ENCODE measurements around the gene EHMT2.
"Not testable (repeated sequence)": the region's sequence is repeated elsewhere in the genome, so short reads cannot be mapped to it uniquely, and the experiment has no call there.

The EHMT2 gene

DNA sequence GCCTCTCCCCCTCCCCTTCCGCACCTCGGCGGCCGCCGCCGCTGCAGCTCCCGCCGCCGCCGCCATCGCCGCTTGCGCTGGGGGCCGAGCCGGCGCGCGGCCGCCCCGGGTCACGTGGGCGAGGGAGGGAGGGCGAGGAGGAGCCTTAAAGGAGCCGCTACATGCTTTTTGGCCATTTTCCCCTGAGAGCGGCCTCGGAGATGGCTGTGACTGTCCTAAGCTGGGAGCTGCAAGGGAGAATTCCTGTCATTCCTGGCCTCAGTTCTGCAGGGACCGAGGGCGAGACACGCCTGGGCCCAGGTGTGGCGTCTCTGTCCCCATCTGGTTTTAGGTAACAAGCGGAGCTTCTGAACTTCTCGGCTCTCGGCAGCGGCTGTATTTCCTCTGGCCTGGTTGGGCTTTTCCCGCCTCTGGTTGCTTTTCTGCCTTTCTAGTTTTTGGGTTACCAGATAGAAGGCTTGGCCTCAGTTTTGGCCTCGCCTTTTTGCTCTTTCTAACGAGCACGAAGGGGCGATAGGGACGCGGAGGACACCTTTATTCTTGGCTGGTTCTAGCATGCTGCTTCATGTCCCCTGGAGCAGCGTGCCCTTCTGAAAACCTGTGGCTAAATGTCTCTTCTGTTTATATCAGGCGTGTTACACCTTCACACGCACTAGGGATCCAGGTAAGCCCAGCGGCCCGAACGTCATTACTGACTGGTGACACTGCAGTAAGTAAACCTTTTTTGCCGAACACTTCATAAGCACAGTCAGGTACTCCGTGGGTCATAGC is at the start of gene EHMT2:
TSS of gene EHMT2 (minus strand) at position 87 of the 771 bp plus-strand sequence. CDS start at position 66, 21 bp downstream.
- DNase-seq: peak; percentile 66 to 85 (median 79)

DNA sequence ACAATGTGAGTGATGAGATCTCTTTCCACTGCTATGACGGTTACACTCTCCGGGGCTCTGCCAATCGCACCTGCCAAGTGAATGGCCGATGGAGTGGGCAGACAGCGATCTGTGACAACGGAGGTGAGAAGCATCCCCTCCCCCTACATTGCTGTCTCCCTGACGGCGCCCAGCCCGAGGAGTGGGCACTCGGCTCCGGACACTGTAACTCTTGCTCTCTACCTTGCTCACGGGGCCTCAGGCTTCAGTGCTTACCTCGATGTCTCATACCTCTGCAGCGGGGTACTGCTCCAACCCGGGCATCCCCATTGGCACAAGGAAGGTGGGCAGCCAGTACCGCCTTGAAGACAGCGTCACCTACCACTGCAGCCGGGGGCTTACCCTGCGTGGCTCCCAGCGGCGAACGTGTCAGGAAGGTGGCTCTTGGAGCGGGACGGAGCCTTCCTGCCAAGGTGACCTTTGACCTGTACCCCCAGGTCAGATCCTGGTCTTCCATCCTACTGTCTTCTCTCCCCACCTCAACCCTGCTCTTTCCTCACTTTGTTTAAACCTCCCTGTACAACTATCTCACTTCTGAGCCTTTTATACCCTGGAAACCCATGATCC is 49.7 kb upstream of the EHMT2 start:
- DNase-seq: no peak

DNA sequence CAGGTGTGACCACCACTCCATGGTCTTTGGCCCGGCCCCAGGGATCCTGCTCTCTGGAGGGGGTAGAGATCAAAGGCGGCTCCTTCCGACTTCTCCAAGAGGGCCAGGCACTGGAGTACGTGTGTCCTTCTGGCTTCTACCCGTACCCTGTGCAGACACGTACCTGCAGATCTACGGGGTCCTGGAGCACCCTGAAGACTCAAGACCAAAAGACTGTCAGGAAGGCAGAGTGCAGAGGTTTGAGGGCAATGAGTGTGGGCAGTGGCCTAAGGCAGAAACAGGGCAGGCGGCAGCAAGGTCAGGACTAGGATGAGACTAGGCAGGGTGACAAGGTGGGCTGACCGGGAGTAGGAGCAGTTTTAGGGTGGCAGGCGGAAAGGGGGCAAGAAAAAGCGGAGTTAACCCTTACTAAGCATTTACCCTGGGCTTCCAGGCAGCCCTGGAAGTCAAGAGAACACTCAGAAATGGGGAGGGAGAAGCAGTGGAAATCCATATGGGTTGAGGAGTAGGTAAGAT is 48.9 kb upstream of the EHMT2 start:
- DNase-seq: no peak

DNA sequence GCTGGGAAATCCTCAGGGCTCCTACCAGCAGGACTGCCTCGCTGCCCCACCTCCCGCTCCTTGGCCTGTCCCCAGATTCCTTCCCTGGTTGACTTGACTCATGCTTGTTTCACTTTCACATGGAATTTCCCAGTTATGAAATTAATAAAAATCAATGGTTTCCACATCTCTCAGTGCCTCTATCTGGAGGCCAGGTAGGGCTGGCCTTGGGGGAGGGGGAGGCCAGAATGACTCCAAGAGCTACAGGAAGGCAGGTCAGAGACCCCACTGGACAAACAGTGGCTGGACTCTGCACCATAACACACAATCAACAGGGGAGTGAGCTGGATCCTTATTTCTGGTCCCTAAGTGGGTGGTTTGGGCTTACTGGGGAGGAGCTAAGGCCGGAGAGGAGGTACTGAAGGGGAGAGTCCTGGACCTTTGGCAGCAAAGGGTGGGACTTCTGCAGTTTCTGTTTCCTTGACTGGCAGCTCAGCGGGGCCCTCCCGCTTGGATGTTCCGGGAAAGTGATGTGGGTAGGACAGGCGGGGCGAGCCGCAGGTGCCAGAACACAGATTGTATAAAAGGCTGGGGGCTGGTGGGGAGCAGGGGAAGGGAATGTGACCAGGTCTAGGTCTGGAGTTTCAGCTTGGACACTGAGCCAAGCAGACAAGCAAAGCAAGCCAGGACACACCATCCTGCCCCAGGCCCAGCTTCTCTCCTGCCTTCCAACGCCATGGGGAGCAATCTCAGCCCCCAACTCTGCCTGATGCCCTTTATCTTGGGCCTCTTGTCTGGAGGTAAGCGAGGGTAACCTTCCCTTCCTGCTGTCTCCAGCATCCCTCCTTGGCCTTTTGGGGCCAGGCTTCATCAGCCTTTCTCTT is 48.2 kb upstream of the EHMT2 start, which contains the start of gene CFB:
TSS of gene CFB (plus strand) at position 589 of the 863 bp plus-strand sequence. CDS start at position 716, 127 bp downstream.
- DNase-seq: no peak

DNA sequence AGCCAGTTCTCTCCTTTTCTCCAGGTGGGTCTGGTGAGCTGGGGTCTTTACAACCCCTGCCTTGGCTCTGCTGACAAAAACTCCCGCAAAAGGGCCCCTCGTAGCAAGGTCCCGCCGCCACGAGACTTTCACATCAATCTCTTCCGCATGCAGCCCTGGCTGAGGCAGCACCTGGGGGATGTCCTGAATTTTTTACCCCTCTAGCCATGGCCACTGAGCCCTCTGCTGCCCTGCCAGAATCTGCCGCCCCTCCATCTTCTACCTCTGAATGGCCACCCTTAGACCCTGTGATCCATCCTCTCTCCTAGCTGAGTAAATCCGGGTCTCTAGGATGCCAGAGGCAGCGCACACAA is 47.6 kb upstream of the EHMT2 start:
- no peak for DNase-seq

DNA sequence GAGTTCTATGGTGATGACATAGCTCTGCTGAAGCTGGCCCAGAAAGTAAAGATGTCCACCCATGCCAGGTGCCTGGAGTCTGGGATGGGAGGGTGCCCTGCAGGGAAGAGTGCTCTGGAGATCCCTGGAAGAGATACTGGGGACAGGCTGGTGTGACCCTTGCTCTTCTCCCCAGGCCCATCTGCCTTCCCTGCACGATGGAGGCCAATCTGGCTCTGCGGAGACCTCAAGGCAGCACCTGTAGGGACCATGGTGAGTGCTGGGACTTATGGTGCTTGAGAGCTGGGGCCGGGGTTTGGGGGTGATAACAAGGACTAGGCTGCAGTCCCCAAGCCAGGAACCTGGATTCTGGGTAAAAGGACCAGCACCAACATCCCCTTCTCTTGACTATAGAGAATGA is 46.2 kb upstream of the EHMT2 start:
- DNase-seq: no peak

DNA sequence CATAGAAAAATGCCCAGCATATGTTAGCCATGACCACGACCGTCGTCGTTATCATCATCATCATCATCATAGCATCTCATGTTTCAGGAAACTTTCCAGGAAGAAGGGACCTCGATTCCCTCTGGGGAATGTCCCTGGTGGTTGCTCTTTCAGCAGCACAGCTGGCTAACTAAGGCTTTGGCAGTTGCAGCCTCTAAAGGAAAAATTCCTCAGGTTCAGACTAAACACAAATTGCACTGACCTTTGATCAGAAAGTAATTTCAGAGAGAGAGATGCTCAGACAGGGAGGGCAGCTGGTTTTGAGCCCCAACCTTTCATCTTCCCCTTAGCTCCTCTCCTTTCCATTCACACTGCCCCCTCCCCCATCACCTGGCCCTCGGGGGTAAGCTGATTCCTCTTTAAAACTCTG is 42.8 kb upstream of the EHMT2 start:
- no peak for DNase-seq

DNA sequence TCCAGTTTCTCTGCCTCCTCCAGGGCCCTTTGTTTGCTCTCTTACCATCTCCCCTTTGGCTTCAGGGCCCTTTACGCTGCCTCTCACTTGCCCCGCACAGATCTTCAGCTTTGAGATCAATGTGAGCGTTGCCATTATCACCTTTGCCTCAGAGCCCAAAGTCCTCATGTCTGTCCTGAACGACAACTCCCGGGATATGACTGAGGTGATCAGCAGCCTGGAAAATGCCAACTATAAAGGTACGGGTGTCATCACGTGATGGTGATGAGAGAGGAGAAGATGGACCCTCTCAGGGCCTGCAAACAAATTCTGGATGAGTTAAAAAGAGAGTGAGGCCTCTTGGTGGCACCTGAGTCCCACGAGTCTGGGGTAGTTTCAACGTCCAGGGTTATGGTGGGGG is 38.3 kb upstream of the EHMT2 start:
- no peak for DNase-seq

DNA sequence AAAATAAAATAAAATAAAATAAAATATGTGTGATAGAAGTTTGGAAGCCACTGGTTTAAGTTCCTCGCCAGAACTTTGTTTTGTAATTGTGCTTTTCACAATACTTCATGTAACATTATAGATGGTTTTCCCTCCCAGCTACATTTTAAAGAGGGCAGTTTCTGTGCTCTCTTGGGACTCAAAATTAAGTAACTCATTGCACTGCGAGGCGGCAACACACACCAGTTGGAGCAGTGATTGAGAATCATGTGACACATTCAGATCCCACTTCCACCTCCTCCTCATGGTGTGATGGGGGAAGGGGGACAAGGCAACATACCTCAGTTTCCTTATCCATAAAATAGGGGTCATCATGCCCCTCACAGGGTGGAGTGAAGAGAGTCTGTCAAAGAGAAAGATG is 37.5 kb upstream of the EHMT2 start:
- no peak for DNase-seq

DNA sequence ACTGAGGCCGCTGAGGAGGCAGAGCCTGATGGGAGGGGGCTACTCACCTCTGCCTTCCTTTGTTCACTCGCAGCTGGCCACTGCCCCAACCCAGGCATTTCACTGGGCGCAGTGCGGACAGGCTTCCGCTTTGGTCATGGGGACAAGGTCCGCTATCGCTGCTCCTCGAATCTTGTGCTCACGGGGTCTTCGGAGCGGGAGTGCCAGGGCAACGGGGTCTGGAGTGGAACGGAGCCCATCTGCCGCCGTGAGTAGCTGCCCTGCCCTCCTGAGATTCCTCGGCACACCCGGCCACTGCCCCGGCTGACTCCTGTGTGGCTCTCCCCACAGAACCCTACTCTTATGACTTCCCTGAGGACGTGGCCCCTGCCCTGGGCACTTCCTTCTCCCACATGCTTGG is 36.0 kb upstream of the EHMT2 start:
- DNase-seq: no peak

DNA sequence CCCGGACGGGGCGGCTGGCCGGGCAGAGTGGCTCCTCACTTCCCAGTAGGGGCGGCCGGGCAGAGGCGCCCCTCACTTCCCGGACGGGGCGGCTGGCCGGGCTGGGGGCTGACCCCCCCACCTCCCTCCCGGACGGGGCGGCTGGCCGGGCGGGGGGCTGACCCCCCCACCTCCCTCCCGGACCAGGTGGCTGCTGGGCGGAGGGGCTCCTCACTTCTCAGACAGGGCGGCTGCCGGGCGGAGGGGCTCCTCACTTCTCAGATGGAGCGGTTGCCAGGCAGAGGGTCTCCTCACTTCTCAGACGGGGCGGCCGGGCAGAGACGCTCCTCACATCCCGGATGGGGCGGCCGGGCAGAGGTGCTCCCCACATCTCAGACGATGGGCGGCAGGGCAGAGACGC is 34.6 kb upstream of the EHMT2 start:
- DNase-seq: not testable (repeated sequence)

DNA sequence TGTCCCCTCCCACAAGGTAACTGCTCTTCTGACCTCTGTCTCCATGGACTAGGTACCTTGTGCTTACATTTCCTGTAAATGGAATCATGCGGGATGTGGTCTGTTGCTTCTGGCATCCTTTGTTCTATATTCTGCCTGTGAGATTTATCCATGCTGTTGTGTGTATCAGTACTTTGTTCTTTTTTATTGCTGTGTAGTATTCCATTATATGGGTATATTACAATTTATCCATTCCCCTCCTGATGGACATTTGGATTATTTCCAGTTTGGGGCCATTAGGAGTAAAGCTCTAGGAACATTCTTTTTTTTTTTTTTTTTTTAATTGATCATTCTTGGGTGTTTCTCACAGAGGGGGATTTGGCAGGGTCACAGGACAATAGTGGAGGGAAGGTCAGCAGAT is 33.5 kb upstream of the EHMT2 start:
- DNase-seq: no peak

DNA sequence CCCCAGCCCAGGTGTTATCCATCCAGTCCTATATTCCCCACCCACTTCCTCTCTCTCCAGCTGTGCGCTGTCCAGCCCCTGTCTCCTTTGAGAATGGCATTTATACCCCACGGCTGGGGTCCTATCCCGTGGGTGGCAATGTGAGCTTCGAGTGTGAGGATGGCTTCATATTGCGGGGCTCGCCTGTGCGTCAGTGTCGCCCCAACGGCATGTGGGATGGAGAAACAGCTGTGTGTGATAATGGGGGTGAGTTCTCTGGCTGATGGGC is 31.1 kb upstream of the EHMT2 start:
- no peak for DNase-seq

DNA sequence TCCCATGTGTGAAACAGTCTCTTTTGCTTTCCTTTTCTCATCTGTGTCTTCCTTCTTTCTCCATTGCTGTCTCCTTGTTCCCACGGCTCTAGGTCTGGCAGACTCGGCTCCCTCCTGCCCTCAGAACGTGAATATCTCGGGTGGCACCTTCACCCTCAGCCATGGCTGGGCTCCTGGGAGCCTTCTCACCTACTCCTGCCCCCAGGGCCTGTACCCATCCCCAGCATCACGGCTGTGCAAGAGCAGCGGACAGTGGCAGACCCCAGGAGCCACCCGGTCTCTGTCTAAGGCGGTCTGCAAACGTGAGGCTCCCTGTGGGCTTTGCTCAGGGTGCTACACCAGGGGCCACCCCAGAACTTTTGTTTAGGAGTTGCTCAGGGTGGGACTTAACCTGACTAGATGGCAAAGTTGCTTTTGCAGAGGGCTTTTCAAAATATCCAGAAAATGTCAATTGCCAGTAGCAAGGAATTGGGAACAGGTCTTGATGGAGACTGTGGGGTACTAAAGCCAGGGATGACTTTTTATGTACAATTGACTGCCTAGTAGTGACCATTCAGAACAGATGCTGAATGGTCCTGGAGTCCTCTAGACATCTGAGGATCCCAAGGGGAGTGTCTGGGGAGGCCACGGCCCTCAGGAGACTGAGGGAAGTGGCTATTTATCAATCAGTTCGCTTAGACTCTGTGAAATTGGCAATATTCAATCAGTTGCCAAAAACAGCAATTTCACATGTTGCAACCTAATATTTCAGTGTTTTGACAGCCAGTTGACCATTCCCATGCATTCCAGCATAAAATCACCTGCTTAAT is 30.6 kb upstream of the EHMT2 start:
- no peak for DNase-seq

DNA sequence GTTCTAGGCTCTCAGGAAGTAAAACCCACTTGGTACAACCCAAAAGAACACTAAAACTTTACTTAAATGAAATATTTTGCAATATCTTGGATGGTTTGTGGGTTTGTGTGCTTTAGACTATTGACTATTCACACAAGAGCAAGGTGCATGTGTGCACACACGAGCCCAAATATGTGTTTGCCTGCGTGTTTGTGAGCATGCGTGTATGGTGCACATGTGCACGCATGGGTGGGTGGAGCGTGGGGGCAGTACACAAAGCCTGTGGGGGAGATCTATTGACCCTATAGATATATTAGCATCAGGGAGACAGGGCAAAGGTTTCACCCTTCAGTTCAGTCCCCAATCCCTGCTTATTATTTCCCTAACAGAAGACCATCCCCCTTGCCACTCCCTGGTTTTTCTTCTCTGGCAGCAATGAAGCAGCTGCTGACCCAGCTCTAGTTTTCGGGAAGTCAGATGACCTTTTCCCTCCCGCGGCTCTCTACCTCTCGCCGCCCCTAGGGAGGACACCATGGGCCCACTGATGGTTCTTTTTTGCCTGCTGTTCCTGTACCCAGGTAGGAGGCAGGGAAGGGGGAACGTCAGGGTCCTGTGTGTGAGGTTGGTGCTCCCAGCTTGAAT is 29.9 kb upstream of the EHMT2 start, which contains the start of gene C2:
TSS of gene C2 (plus strand) at position 476 of the 621 bp plus-strand sequence. CDS start at position 512, 36 bp downstream.
- no peak for DNase-seq

DNA sequence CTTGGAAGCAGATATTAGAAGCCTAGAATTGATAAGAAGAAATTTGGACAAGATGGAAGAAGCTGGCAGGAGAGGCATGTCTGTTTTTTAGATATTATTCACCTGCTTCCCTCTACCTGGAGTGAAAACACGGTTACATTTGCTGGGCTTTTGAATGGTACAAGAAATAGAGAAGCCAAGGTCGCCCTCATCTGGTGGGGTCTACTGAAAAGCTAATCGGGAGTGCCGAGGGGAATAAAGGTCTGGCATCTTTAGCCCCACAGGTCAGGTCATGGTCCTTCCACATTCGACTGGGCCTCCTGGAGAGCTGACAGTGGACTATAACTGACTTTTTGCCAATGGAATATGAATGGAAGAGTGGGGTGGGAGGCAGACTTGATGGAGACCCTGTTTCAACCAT is 25.4 kb upstream of the EHMT2 start:
- no peak for DNase-seq

DNA sequence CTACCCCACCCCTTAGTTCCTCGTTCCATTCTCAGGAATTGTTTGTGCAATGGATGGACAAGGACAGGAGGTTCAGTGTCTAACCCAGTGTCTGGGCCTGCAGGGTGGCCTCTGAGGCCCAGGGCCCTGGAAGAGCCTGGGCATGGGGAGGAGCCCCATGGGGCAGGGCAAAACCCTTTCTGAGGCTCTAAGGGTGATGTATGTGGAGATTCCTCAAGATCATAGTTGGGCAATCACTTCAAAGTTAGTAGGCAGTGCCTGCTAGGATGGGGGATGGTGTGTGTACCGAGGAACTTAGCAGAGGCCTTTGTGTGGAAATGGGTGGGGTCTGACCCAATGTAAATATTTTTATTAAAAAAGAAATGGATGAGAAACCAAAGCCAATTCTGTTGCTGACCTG is 23.3 kb upstream of the EHMT2 start:
- no peak for DNase-seq

DNA sequence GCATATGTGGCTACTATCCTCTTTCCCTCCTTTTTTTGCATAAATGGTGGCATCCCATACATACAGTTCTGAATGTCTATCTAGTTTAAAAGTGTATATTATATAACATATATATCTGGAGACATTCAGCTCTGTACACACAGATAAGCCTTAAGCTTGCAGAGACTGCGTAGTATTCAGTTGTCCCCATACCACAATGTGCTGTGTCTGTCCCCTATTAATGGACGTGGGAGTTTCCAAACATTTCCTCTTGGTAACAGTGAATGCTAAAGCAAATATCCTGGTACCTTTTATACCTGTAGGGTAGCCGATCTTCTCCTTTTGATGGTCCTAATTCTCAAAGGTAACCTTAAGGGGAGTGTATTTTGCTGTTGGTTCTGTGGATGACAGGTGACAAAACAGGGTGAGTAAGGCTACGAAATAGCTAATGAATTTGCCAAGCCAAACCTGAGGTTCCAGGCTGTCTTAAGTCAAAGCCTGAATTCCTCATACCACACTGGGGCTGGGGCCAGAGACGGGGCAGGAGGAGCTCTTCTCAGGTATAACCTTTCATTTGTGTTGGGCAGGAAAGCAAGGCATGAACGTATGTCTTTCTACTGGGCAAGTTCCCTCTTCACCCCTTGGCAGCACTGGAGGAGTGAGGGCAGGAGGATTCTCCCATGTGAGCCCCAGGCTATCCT is 22.3 kb upstream of the EHMT2 start:
- DNase-seq: no peak

DNA sequence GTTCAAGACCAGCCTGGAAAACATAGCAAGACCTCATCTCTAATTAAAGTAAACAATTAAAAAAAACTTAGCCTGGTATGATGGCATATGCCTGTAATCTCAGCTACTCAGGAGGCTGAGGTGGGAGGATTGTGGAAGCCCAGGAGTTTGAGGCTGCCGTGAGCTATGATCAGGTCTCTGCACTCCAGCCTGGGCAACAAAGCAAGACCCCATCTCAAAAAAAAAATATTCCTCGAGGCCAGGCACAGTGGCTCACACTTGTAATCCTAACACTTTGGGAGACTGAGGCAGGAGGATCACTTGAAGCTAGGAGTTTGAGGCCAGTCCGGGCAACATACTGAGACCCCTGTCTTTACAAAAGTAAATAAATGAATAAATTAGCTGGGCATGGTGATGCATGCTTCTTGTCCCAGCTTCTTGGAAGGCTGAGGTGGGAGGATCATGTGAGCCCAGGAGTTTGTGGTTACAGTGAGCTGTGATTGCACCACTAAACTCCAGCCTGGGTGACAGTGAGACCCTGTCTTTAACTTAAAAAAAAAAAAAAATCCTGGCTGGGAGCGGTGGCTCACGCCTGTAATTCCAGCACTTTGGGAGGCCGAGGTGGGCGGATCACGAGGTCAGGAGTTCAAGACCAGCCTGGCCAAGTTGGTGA is 20.7 kb upstream of the EHMT2 start:
- no peak for DNase-seq

DNA sequence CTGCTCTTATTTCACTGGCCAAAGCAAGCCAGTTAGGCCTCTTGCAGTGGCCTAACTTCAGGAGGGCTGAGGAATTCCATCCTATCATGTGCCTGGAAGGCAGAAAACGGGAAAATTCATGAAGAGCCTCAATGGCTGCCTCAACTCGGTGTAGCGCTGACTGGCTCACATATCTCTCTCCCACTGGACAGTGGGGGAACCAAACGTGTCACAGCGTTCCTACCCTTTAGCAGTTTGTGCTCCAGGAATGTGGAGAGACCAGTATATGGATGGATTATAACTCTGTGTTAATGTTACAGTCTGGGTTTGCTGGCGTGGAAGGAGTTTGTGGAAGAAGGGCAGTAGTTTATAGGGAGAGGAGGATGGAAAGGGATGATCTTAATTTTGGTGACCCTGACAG is 18.3 kb upstream of the EHMT2 start:
- no peak for DNase-seq

DNA sequence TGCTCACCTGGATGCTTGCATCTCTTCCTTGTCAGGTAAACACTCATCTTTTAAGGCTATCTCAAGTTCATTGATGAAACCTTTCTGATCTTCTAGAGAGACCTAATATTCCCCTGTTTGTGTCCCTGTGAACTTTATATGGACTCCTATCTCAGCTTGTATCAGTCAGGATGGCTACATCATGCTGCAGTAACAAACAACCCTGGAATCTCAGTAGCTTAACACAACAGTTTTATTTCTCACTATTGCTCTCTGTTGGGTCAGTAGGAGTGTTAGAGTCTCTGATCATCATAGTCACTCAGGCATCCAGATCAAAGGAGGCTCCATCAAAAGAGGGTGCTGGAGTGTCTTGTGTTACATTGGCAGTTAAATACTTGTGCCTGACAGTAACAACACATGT is 17.9 kb upstream of the EHMT2 start:
- no peak for DNase-seq
